Osteocyte (in vitro differentiated cells): ENCODE results near the gene D2HGDH. TPM values are rescaled to one million over a fixed set of nuclear protein-coding genes. Genes with fewer than 3 reads are reported as not detected.

Source experiments
- DNase-seq: peaks from one replicate; pipeline ENCODE4 v3.0.0; 2021; ENCODE audit warnings: mixed read lengths; ENCODE audit not compliant: unreplicated experiment; ENCODE audit errors: extremely low spot score
- H3K27ac Mint-ChIP-seq: one replicate; pipeline ENCODE4 v1.8.0; 2021; ENCODE audit warnings: mild to moderate bottlenecking, mixed read lengths; ENCODE audit not compliant: unreplicated experiment
- H3K27me3 Mint-ChIP-seq: one replicate; pipeline ENCODE4 v1.8.0; 2021; ENCODE audit warnings: mixed read lengths; ENCODE audit not compliant: unreplicated experiment
- H3K36me3 Mint-ChIP-seq: one replicate; pipeline ENCODE4 v1.8.0; 2021; ENCODE audit warnings: mixed read lengths; ENCODE audit not compliant: unreplicated experiment
- H3K4me1 Mint-ChIP-seq: one replicate; pipeline ENCODE4 v1.8.0; 2021; ENCODE audit warnings: mixed read lengths; ENCODE audit not compliant: unreplicated experiment
- H3K4me3 Mint-ChIP-seq: one replicate; pipeline ENCODE4 v1.8.0; 2021; ENCODE audit warnings: mild to moderate bottlenecking, moderate library complexity, mixed read lengths; ENCODE audit not compliant: unreplicated experiment
- H3K9me3 Mint-ChIP-seq: one replicate; pipeline ENCODE4 v1.8.0; 2021; ENCODE audit warnings: mixed read lengths; ENCODE audit not compliant: unreplicated experiment
- total RNA-seq: library from RNA; stranded (reverse); gene quantifications from 2 replicates; pipeline ENCODE4 v1.2.1, GENCODE V29; 2021
- TF ChIP-seq, protein P1 (sequence below): fragments of 200-600 bp; sonication (generic); IDR thresholded peaks from 2 replicates; pipeline ENCODE4 v1.5.0; 2021; ENCODE audit warnings: antibody characterized with exemption, mild to moderate bottlenecking, moderate library complexity

D2HGDH gene
- total RNA-seq, 1 donor from 2014 or later, result 32.5 TPM

DNA sequence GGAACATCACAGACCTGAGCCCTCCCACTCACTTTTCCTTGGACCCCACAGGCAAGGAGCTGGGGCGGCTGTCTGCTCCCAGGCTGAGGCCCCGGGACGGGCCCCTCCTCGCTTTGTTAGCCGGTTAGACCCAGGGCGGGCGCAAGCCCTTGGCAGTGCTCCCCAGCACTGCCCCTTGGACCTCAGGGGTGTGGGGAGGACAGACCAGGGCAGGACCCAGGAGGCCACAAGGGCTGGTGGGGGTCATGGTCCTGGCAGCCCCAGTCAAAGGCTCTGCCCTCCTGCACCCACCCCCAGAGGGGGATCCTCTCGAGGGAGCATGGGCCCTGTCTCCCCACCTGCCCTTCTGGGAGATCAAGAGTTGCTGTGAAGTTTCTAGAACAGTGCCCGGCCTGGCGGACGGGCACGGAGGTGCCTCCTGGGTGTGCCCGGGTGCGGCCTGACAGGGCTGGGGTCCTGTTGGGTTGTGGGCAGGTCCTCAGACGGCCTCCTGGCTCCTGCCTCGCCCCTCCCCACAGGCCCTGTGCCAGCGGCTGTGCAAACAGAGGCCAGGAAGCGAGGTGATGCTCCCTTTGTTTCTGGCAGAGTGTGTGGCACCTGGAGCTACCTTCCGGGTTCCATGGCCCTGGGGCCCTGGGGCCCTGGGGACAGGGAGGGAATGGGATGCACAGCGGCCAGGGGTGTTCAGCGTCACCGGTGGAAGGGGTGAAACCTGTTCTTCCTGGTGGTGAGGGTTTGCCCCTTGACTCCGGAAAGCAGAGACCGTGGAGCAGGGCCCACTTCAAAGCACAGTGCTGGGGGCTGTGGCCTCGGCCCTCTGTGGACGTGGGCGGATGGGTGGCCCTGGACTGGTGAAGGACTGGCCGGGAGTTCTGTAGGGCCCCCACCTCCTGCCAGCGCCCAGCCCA, 39.3 kb downstream of the D2HGDH start:
- Mint-ChIP-seq H3K27ac (no peak overlapping the region), H3K9me3 (no peaks in the 10 kb centered on the region), H3K4me3 (no peak overlapping the region), H3K27me3 (no peaks in the 10 kb centered on the region), H3K36me3 (no peaks in the 10 kb centered on the region), H3K4me1 (peaks cover 7% of the 10 kb centered on the region)
- TF ChIP-seq, protein P1, sequence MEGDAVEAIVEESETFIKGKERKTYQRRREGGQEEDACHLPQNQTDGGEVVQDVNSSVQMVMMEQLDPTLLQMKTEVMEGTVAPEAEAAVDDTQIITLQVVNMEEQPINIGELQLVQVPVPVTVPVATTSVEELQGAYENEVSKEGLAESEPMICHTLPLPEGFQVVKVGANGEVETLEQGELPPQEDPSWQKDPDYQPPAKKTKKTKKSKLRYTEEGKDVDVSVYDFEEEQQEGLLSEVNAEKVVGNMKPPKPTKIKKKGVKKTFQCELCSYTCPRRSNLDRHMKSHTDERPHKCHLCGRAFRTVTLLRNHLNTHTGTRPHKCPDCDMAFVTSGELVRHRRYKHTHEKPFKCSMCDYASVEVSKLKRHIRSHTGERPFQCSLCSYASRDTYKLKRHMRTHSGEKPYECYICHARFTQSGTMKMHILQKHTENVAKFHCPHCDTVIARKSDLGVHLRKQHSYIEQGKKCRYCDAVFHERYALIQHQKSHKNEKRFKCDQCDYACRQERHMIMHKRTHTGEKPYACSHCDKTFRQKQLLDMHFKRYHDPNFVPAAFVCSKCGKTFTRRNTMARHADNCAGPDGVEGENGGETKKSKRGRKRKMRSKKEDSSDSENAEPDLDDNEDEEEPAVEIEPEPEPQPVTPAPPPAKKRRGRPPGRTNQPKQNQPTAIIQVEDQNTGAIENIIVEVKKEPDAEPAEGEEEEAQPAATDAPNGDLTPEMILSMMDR, result no peak
- DNase-seq, result peak; percentile 84

DNA sequence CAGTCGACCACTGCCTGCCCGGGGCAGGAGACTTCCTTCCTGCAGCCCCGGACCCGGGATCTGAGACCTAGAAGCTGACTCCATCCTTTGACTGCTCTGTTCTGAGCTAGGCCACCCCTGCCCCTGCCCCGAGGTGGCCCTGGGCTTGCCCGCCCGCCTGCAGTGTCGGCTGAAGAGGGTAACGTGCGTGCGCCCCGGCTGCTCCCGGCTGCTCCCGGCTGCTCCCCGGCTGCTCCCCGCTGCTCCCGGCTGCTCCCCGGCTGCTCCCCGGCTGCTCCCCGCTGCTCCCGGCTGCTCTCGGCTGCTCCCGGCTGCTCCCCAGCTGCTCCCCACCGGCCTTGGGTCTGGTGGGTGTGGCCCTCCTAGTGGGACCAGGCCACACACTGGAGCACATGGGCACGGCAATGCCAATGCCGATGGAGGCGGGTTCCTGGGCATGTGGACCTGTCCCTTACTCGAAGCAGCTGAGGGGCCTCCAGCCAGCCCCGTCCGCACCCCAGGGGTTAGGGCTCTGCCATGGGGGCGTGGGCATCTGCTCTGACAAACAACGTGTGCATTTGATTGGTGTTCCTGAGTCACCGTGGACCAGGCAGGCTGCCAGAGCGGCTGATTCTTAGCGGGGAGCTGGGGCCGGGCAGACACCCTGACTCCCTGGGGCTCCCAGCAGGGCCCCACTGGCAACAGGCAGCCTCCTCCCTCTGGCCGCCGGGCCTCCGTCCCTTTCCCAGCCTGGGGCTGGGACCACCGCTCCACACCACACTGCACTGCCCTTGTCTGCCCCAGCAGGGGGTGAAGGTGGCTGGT, 40.2 kb downstream of the D2HGDH start:
- TF ChIP-seq, protein P1, result no peak
- Mint-ChIP-seq H3K9me3 (no peaks in the 10 kb centered on the region), H3K27me3 (no peaks in the 10 kb centered on the region), H3K4me1 (peaks cover 7% of the 10 kb centered on the region), H3K27ac (no peak overlapping the region), H3K36me3 (no peaks in the 10 kb centered on the region), H3K4me3 (no peak overlapping the region)
- DNase-seq, result peak; percentile 84

GRCh38 chr2:241775223-241776177, 41.1 kb downstream of the D2HGDH start:
- Mint-ChIP-seq H3K27ac (no peak overlapping the region), H3K9me3 (no peaks in the 10 kb centered on the region), H3K4me1 (peaks cover 2% of the 10 kb centered on the region), H3K27me3 (no peaks in the 10 kb centered on the region), H3K36me3 (no peaks in the 10 kb centered on the region), H3K4me3 (no peak overlapping the region)
- TF ChIP-seq, protein P1, result no peak
- DNase-seq, result peak; percentile 78

DNA sequence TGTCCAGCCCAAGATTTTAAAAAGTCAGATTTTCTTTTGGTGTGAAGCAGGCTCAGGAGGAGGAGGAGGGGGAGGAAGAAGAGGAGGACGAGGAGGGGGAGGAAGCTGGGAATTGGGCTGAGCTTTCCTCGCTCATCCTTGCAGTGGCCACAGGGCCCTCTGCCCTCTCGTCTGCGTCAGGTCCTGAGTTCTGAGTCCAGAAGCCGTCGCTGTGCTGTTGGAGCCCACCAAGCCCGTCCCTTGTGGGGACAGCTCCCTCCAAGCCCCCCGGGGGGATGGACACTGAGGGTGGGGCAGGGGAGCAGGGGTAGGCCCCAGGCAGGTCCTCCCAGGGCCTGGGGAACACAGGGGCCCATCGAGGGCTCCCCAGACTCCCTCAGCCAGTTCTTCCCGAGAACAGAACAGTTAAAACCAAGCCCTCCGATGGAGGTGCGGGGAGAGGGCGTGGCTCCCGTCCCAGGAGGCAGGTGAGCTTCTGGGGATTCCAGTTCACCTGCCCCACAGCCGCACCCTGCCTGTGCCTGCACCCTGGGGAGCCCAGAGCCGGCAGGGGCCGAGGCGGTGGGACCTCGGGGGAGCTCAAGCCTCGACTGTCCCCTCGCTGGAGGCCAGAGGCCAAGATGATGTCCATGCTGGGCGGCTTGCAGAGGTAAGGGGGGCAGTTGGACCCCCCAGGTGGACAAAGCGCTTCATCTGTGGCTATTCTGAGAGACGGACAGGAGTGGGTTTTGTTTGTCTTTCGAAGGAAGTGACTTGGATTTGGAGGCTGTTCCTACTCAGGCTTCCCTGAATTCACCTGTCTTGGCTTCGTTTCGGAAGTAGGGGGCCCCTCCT, 42.1 kb downstream of the D2HGDH start, which contains the start of gene GAL3ST2:
Gene GAL3ST2, plus strand, starts transcription at position 487 of the 834 bp plus-strand sequence. Its CDS starts 134 bp downstream, at position 621.
- no peak within 1 kb of the TSS for H3K27ac Mint-ChIP-seq
- TF ChIP-seq, protein P1, result no peak
- H3K27me3 Mint-ChIP-seq, result no peaks in the 10 kb centered on the region
- DNase-seq, result peak; percentile 80
- H3K4me1 Mint-ChIP-seq, result peaks cover 2% of the 10 kb centered on the region
- peaks cover 6% of the 10 kb centered on the region for H3K9me3 Mint-ChIP-seq
- no peaks in the 10 kb centered on the region for H3K36me3 Mint-ChIP-seq
- no peak within 1 kb of the TSS for H3K4me3 Mint-ChIP-seq
